ENCODE data around the gene MAPK10. TPM values are rescaled to one million over a fixed set of nuclear protein-coding genes. Genes with fewer than 3 reads are reported as not detected.

MAPK10 gene
- total RNA-seq, 4 donors from 2014 or later = 0.15 to 1.5 (median 0.35) TPM; not detected in 1

DNA sequence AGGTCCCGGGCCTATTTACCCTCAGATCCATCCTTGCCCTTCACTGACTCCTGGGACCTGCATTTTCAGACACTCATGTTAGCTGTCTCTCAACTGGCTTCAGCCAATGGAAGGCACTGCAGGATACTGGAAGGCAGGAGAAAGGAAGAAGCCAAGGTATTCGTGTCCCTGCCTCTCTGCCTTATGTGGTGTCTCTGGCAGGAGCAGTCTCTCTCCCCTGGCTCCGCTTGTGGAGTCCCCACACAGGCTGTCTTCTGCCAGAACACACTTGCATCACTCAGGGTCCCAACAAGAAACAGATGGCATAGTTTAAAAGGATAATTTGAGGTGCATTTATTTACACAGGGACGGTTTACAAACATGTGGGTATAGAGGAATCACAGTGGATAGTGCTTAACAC lies 21.6 kb upstream of the MAPK10 start:
- Histone ChIP-seq H3K27ac (no peak overlapping the region), H3K27me3 (no peaks in the 10 kb centered on the region), H3K4me3 (no peak overlapping the region), H3K9me3 (no peaks in the 10 kb centered on the region), H3K36me3 (no peaks in the 10 kb centered on the region), H3K4me1 (no peaks in the 10 kb centered on the region)
- no peak for ATAC-seq
- no peak for TF ChIP-seq POLR2A (IDR thresholded peaks at IDR 0.05)
- TF ChIP-seq, protein P1, sequence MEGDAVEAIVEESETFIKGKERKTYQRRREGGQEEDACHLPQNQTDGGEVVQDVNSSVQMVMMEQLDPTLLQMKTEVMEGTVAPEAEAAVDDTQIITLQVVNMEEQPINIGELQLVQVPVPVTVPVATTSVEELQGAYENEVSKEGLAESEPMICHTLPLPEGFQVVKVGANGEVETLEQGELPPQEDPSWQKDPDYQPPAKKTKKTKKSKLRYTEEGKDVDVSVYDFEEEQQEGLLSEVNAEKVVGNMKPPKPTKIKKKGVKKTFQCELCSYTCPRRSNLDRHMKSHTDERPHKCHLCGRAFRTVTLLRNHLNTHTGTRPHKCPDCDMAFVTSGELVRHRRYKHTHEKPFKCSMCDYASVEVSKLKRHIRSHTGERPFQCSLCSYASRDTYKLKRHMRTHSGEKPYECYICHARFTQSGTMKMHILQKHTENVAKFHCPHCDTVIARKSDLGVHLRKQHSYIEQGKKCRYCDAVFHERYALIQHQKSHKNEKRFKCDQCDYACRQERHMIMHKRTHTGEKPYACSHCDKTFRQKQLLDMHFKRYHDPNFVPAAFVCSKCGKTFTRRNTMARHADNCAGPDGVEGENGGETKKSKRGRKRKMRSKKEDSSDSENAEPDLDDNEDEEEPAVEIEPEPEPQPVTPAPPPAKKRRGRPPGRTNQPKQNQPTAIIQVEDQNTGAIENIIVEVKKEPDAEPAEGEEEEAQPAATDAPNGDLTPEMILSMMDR (IDR thresholded peaks at IDR 0.05 in 4 of 5, conservative IDR thresholded peaks at IDR 0.05 in 1 of 5) = no peak
- intact Hi-C loops (cut with DNase I; ENCODE audit: low total_unique reads) = no loop called here
- no peak for DNase-seq
- in situ Hi-C loops (cut with MboI; ENCODE audit: low sequenced_read_pairs in 4 of 4) = no loop called here

DNA sequence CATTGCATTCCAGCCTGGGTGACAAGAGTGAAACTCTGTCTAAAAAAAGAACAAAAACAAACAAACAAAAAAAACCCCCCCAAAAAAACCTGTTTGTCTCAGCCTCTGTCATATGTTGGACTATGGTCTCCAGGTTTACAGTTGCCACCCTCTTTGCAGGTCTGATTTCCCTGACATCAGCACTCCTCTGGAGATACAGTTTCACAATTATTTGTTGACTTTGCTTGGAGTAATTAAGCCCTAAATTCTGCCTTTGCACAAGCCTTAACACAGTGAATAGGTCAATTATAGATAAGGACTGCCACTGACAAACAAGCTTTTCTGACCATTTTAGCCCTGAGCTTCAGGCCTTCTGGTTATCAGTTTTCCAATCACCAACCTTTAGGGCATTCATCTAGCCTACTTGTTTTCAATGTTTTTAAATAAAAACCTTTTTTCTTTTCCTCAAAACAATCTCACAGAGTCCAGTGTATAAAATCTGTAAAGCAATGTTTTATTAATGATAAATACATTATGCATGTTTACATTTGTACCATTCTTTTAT lies 20.4 kb upstream of the MAPK10 start:
- Histone ChIP-seq H3K4me1 (no peaks in the 10 kb centered on the region), H3K27me3 (no peaks in the 10 kb centered on the region), H3K4me3 (no peak overlapping the region), H3K36me3 (no peaks in the 10 kb centered on the region), H3K27ac (no peak overlapping the region), H3K9me3 (no peaks in the 10 kb centered on the region)
- no peak for ATAC-seq
- TF ChIP-seq, protein P1 (IDR thresholded peaks at IDR 0.05 in 4 of 5, conservative IDR thresholded peaks at IDR 0.05 in 1 of 5) = no peak
- no peak for TF ChIP-seq POLR2A (IDR thresholded peaks at IDR 0.05)
- no peak for DNase-seq
- intact Hi-C loops (cut with DNase I; ENCODE audit: low total_unique reads) = no loop called here
- in situ Hi-C loops (cut with MboI; ENCODE audit: low sequenced_read_pairs in 4 of 4) = no loop called here

DNA sequence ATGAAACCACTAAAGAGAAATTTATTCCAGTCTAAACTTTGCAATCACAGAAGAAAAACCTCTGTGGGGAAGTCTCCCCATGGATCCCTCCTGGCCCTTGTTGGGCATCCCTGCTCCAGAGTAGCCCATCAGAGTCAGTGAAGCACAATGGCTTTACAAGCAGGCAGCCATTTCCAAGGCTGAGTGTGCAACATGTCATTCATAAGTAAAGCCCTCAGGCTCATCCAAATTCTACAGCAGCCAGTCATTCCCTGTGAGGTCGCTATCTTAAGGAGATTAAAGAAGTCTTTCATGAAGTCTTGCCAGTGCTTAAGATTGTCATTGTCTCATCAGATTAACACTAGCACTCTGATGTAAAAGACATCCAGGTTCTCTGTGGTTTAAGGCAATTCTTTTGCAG lies 17.0 kb upstream of the MAPK10 start:
- Histone ChIP-seq H3K9me3 (no peaks in the 10 kb centered on the region), H3K36me3 (no peaks in the 10 kb centered on the region), H3K27me3 (no peaks in the 10 kb centered on the region), H3K4me1 (no peaks in the 10 kb centered on the region), H3K27ac (no peak overlapping the region), H3K4me3 (no peak overlapping the region)
- no peak for TF ChIP-seq POLR2A (IDR thresholded peaks at IDR 0.05)
- TF ChIP-seq, protein P1 (IDR thresholded peaks at IDR 0.05 in 4 of 5, conservative IDR thresholded peaks at IDR 0.05 in 1 of 5) = no peak
- in situ Hi-C loops (cut with MboI; ENCODE audit: low sequenced_read_pairs in 4 of 4) (no loop called here), intact Hi-C loops (cut with DNase I; ENCODE audit: low total_unique reads) (no loop called here)
- ATAC-seq (no peak), DNase-seq (no peak)

DNA sequence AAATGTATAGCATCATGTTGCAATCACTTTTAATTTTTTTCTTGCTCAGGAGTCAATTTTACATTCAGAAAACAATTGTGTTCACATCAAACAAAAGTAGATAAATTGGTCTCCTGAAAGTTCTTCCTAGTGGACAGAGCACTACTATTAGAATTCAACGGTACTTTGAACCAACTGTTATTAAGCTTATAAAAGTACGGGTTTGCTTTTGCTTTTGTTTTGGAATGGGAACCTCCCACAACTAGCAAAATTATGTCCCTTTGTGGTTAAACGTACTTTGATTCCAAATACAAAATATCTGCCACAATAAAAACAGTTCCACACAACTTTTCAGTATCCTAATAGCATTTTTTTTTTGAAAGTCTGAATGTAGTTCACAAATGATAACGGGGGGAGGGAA lies 8.6 kb upstream of the MAPK10 start:
- no peaks in the 10 kb centered on the region for H3K9me3 ChIP-seq
- ATAC-seq = no peak
- intact Hi-C loops (cut with DNase I; ENCODE audit: low total_unique reads) = no loop called here
- H3K4me1 ChIP-seq = no peaks in the 10 kb centered on the region
- H3K4me3 ChIP-seq = no peak overlapping the region
- no peaks in the 10 kb centered on the region for H3K27me3 ChIP-seq
- TF ChIP-seq, protein P1 (IDR thresholded peaks at IDR 0.05 in 4 of 5, conservative IDR thresholded peaks at IDR 0.05 in 1 of 5) = no peak
- no peak for TF ChIP-seq POLR2A (IDR thresholded peaks at IDR 0.05)
- DNase-seq = no peak
- in situ Hi-C loops (cut with MboI; ENCODE audit: low sequenced_read_pairs in 4 of 4) = no loop called here
- no peak overlapping the region for H3K27ac ChIP-seq
- no peaks in the 10 kb centered on the region for H3K36me3 ChIP-seq

DNA sequence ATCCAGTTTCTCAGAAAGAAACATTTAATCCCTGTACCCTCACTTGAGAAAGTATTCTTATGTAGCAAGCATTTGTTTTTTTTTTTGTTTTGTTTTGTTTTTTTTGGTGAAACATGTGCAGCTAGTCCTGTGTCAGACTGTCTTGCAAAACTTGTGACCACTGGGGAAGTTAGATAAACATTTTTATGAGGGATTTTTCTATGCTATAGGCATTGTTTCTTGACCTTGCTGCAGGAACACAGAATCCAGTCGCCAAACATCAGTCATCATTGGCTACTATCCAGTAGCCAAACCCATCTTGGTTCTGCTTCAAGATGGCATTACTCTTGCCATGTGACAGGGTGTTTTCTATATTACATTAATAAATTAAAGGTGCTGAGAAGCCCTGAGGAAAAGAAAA lies 7.7 kb upstream of the MAPK10 start:
- Histone ChIP-seq H3K27ac (no peak overlapping the region), H3K4me3 (no peak overlapping the region), H3K9me3 (no peaks in the 10 kb centered on the region), H3K4me1 (no peaks in the 10 kb centered on the region), H3K36me3 (no peaks in the 10 kb centered on the region), H3K27me3 (no peaks in the 10 kb centered on the region)
- DNase-seq (no peak), ATAC-seq (no peak)
- TF ChIP-seq POLR2A (IDR thresholded peaks at IDR 0.05) = no peak
- TF ChIP-seq, protein P1 (IDR thresholded peaks at IDR 0.05 in 4 of 5, conservative IDR thresholded peaks at IDR 0.05 in 1 of 5) = no peak
- intact Hi-C loops (cut with DNase I; ENCODE audit: low total_unique reads) (no loop called here), in situ Hi-C loops (cut with MboI; ENCODE audit: low sequenced_read_pairs in 4 of 4) (no loop called here)
